A673 (cell line): ENCODE data around the gene APOA1.

Experiments
- CTCF ChIP-seq: fragments of 300-800, 200-600 bp; sonication (generic); conservative IDR thresholded peaks from 2 replicates; pipeline ENCODE4 v1.5.1; 2017; ENCODE audit warnings: low read depth, mild to moderate bottlenecking, antibody characterized with exemption, low read length, moderate library complexity, mixed read lengths
- EZH2 ChIP-seq: fragments of 200-600 bp; sonication (generic); IDR thresholded peaks from 2 replicates; pipeline ENCODE4 v1.6.1; 2017; ENCODE audit warnings: borderline replicate concordance, low read depth, mild to moderate bottlenecking, mixed read lengths, antibody characterized with exemption, low read length; ENCODE audit not compliant: poor library complexity, severe bottlenecking

- TF ChIP-seq CTCF = no peak
- no peak for TF ChIP-seq EZH2
Measured at GRCh38 chr11:116842909-116843308, 5.5 kb upstream of the APOA1 start.
